Measurements from ENCODE around the gene SRPX. TPM values are rescaled to one million over a fixed set of nuclear protein-coding genes. Genes with fewer than 3 reads are reported as not detected.

Gene SRPX
- total and polyA plus RNA-seq, 2 donors (not counting 1 experiment from before 2014, with no cell fraction given) = 0.59 TPM; not detected in 1

DNA sequence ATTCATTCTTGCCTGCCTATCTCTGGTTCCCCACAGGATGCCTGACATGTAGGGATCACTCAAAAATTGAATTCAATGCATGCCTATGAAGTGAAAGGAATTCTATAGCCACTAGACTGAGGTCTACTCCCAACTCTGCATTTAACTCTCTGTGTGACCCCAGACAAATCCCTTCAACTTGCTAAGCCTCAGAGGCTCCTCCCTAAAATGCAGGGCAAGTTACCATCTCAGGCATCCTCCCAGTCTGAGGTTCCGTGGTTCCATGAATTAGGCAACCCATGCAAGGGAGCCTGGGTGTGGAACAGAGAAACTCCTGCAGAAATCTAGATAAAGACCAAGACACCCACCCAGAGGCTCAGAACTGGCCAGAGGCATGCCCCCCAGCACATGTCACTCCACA, 6.6 kb downstream of the SRPX start:
- peaks cover 20% of the 10 kb centered on the region for H3K27me3 Mint-ChIP-seq
- no peaks in the 10 kb centered on the region for H3K4me1 Mint-ChIP-seq
- ATAC-seq (ENCODE audit: low read depth) (no peak), DNase-seq (no peak)
- Histone ChIP-seq H3K36me3 (replicated peaks in 1 of 2; ENCODE audit: control extremely low read depth in 1 of 2, control insufficient read depth in 1 of 2, extremely low read depth in 1 of 2, insufficient read depth in 2 of 2, low read length in 1 of 2) (no peaks in the 10 kb centered on the region), H3K9ac (ENCODE audit: low read length) (no peak overlapping the region), H3K27ac (ENCODE audit: low read length in 2 of 2) (no peak overlapping the region), H2AFZ (ENCODE audit: insufficient read depth, low read depth, low read length, poor library complexity, severe bottlenecking) (no peak overlapping the region), H3K9me3 (ENCODE audit: control extremely low read depth in 1 of 3, control insufficient read depth in 2 of 3, insufficient read depth in 1 of 3, low read length in 2 of 3) (no peaks in the 10 kb centered on the region), H3K27me3 (replicated peaks in 1 of 4; ENCODE audit: control extremely low read depth in 1 of 4, control insufficient read depth in 3 of 4, insufficient read depth in 4 of 4, low read length in 3 of 4) (peaks cover 0 to 6% (median 0%) of the 10 kb centered on the region in 4 experiments), H3K4me2 (replicated peaks; ENCODE audit: low read depth, low read length, poor library complexity, severe bottlenecking) (no peak overlapping the region), H3K4me3 (ENCODE audit: control extremely low read depth in 1 of 5, extremely low read depth in 1 of 5, insufficient read depth in 1 of 5, low read depth in 2 of 5, low read length in 4 of 5) (no peak overlapping the region), H3K79me2 (ENCODE audit: control insufficient read depth, insufficient read depth, low read length) (no peaks in the 10 kb centered on the region), H4K20me1 (ENCODE audit: control insufficient read depth, insufficient read depth, low read length, poor library complexity, severe bottlenecking) (no peaks in the 10 kb centered on the region), H3K4me1 (ENCODE audit: control insufficient read depth in 2 of 2, insufficient read depth in 2 of 2, low read length in 2 of 2) (no peaks in the 10 kb centered on the region)
- ChIA-PET CTCF (no interaction called here), POLR2A (no interaction called here)
- intact Hi-C loops (cut with micrococcal nuclease) = no loop called here
- no peak overlapping the region for H3K4me3 Mint-ChIP-seq
- no CpG with 5 or more reads among the region's 1 CpG for WGBS (ENCODE audit: insufficient coverage)
- no peak overlapping the region for H3K27ac Mint-ChIP-seq
- no peaks in the 10 kb centered on the region for H3K9me3 Mint-ChIP-seq (ENCODE audit: insufficient read depth)
- TF ChIP-seq, protein P1, sequence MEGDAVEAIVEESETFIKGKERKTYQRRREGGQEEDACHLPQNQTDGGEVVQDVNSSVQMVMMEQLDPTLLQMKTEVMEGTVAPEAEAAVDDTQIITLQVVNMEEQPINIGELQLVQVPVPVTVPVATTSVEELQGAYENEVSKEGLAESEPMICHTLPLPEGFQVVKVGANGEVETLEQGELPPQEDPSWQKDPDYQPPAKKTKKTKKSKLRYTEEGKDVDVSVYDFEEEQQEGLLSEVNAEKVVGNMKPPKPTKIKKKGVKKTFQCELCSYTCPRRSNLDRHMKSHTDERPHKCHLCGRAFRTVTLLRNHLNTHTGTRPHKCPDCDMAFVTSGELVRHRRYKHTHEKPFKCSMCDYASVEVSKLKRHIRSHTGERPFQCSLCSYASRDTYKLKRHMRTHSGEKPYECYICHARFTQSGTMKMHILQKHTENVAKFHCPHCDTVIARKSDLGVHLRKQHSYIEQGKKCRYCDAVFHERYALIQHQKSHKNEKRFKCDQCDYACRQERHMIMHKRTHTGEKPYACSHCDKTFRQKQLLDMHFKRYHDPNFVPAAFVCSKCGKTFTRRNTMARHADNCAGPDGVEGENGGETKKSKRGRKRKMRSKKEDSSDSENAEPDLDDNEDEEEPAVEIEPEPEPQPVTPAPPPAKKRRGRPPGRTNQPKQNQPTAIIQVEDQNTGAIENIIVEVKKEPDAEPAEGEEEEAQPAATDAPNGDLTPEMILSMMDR (IDR thresholded peaks at IDR 0.05) = no peak
- no peak for TF ChIP-seq EZH2 (IDR thresholded peaks at IDR 0.05; ENCODE audit: borderline replicate concordance, insufficient read depth, low read depth, low read length, poor library complexity, severe bottlenecking)

DNA sequence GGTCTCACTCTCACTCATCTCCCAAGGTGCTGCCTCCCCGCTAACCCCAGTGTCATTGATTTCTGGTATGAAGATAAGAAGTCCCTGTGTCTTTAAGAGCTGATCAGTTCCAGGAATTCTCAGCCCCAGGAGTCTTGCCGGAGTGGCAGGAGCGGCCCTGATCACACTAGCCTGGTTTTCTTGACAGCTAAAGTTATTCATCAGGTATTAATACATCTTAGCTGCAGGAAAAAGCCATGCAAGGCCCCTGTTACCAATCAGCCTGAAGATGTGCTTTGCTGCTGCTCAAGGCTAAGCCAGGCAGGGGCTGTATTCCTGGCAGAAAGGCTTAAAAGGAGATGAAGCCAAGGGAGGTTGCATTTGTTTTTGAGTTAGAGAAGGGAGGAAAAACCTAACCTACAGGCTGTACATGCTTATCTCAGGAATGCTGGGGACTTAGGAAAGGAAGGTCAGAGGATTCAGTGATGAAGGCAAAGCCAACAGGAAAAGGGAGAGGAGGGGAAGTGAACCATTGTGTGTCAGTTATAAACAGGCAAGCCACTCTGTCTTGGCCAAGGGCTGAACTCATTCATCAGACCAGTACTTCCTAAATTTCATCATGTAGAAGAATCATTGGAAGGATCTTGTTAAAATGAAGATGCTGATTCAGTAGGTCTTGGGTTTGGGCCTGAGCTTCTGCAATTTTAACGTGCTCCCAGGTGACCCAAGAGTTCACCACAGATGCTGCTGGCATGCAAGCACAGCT, 8.6 kb downstream of the SRPX start:
- no peaks in the 10 kb centered on the region for H3K9me3 ChIP-seq (ENCODE audit: control extremely low read depth in 1 of 3, control insufficient read depth in 2 of 3, insufficient read depth in 1 of 3, low read length in 2 of 3)
- H3K79me2 ChIP-seq (ENCODE audit: control insufficient read depth, insufficient read depth, low read length) = no peaks in the 10 kb centered on the region
- Mint-ChIP-seq H3K4me3 (no peak overlapping the region), H3K4me1 (no peaks in the 10 kb centered on the region), H3K27ac (no peak overlapping the region), H3K9me3 (ENCODE audit: insufficient read depth) (no peaks in the 10 kb centered on the region), H3K27me3 (peaks cover 4% of the 10 kb centered on the region)
- intact Hi-C loops (cut with micrococcal nuclease) = no loop called here
- H3K27me3 ChIP-seq (replicated peaks in 1 of 4; ENCODE audit: control extremely low read depth in 1 of 4, control insufficient read depth in 3 of 4, insufficient read depth in 4 of 4, low read length in 3 of 4) = no peaks in the 10 kb centered on the region
- ChIA-PET CTCF (no interaction called here), POLR2A (interaction anchor here (0.7 kb wide), 1 partner anchor 115 kb away, joined by 3 read pairs; the partner anchor contains the start of gene RPGR)
- no peak overlapping the region for H3K4me3 ChIP-seq (ENCODE audit: control extremely low read depth in 1 of 5, extremely low read depth in 1 of 5, insufficient read depth in 1 of 5, low read depth in 2 of 5, low read length in 4 of 5)
- H3K4me1 ChIP-seq (ENCODE audit: control insufficient read depth in 2 of 2, insufficient read depth in 2 of 2, low read length in 2 of 2) = no peaks in the 10 kb centered on the region
- DNase-seq = no peak
- no peak overlapping the region for H3K27ac ChIP-seq (ENCODE audit: low read length in 2 of 2)
- H4K20me1 ChIP-seq (ENCODE audit: control insufficient read depth, insufficient read depth, low read length, poor library complexity, severe bottlenecking) = no peaks in the 10 kb centered on the region
- no peak overlapping the region for H2AFZ ChIP-seq (ENCODE audit: insufficient read depth, low read depth, low read length, poor library complexity, severe bottlenecking)
- H3K36me3 ChIP-seq (replicated peaks in 1 of 2; ENCODE audit: control extremely low read depth in 1 of 2, control insufficient read depth in 1 of 2, extremely low read depth in 1 of 2, insufficient read depth in 2 of 2, low read length in 1 of 2) = no peaks in the 10 kb centered on the region
- no CpG with 5 or more reads among the region's 4 CpGs for WGBS (ENCODE audit: insufficient coverage)
- H3K4me2 ChIP-seq (replicated peaks; ENCODE audit: low read depth, low read length, poor library complexity, severe bottlenecking) = no peak overlapping the region
- no peak for ATAC-seq (ENCODE audit: low read depth)
- no peak overlapping the region for H3K9ac ChIP-seq (ENCODE audit: low read length)
- TF ChIP-seq, protein P1 (IDR thresholded peaks at IDR 0.05) = no peak
- TF ChIP-seq EZH2 (IDR thresholded peaks at IDR 0.05; ENCODE audit: borderline replicate concordance, insufficient read depth, low read depth, low read length, poor library complexity, severe bottlenecking) = no peak

Data from B cell (primary cell).